Renal cortex interstitium (tissue), 11 donors: ENCODE results near the gene RASSF4. TPM values are rescaled to one million over a fixed set of nuclear protein-coding genes. Genes with fewer than 3 reads are reported as not detected.

Experiments used
- DNase-seq, 11 donors: peaks; one replicate each; pipeline ENCODE4 v3.0.0-alpha.2; 2013; ENCODE audit warnings: low read depth in 9 of 11, low spot score in 4 of 11; ENCODE audit errors: extremely low read depth in 1 of 11
- polyA plus RNA-seq, 3 donors: library from polyadenylated mRNA; unstranded; fragments of 120-200 nt; gene quantifications; one replicate each; pipeline ENCODE4 v1.2.1, GENCODE V29; 2013; ENCODE audit not compliant: insufficient read length in 3 of 3

RASSF4 gene
- polyA plus RNA-seq, 3 donors, result 25.2 to 40.8 (median 26.8) TPM

DNA sequence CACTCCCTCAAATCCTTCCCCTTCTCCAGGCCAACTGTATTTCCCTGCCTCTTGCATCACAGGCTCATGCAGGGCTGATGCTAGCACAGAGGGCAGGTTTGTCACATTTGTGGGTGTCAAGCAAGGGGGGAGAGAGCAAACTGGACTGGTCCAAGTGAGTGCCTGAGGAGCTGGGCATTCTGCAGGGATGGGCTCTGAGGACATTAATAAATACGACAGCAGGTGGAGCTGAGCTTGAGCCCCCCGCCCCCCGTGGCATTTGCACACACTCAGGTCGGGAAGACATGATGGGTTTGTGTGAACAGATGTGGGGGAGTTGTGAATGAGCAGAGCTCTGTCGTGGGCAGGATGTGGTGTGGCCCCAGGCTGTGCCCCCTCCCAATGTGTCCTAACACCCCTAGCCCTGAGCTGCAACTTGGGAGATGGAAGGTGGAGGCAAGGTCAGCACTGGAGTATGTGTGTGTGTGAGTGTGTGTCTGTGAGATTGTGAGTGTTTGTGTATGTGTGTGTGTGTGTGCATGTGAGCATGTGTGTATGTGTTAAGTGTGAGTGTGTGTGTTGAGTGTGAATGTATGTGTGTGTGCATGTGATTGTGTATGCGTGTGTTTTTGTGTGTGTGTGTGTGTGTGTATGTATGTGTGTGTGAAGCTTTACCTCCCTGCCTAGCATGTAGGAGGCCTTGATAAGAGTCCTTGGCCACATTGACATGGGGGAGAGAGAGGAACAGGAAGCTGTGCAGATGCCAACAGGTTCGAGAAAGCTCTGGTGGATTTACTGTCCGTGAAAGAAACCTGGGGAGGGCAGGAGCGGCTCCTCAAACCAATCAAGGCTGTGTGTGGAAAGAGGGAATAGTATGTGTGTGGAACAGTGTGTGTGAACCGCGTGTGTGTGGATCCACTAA, 9.1 kb downstream of the RASSF4 start:
- no peak for DNase-seq

DNA sequence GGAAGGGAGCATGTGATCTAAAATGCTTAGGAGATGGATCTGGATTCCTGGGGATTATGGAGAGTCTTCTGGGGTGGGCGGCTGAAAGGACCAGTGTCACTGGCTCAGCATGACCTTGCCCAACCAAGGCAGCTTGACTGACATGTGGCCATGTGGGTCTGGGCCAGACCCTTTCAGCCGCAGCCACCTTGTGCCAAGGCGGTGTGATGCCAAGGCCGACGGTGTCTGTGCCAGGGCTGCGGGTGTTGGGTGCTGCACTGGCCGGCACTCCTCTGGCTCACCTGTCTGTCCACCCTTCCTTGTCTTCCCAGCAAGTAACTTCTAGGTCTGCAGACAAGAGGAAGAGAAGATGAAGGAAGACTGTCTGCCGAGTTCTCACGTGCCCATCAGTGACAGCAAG, 10.3 kb downstream of the RASSF4 start:
- DNase-seq, result no peak

DNA sequence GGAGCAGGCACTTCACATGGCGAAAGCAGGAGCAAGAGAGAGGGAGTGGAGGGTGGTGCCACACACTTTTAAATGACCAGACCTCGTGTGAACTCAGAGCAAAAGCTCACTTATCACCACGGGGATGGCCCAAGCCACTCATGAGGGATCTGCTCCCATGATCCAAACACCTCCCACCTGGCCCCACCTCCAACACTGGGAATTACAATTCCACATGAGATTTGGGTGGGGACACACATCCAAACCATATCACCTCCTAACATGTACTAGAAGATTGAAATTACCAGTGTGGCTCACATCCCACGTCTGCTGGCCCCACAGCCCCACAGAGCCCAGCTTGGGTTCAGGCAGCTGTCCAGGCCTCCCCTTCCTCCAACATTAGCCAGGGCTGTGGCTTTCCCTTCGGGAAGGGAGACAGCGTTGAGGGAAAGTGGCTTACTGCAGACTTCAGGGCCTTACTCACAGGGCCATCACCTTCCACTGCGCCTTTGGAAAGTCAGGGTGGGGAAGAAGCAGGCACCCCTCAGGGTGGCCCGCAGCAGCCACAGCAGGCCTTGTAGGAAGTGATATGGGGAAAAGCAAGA, 11.3 kb downstream of the RASSF4 start:
- DNase-seq, result no peak

DNA sequence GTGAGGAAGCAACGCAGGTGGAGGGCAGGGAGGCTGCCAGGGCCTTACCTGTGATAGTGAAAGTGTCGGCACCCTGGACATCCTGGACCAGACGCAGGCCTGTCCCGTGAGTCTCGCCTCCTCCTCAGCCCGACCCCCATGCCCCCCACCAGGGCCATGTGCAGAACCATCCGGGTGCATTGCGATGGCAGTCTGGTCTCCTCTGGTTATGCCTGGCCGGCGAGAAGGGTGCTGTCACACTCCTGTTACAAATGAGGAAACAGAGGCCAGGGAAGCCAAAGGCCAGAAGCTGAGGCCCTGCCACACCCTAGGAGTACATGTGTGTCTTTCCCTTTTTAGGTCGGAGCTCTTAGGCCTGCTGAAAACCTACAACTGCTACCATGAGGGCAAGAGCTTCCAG, 11.8 kb downstream of the RASSF4 start:
- no peak for DNase-seq

GRCh38 chr10:44971935-44972757, 12.5 kb downstream of the RASSF4 start:
- DNase-seq, result no peak

DNA sequence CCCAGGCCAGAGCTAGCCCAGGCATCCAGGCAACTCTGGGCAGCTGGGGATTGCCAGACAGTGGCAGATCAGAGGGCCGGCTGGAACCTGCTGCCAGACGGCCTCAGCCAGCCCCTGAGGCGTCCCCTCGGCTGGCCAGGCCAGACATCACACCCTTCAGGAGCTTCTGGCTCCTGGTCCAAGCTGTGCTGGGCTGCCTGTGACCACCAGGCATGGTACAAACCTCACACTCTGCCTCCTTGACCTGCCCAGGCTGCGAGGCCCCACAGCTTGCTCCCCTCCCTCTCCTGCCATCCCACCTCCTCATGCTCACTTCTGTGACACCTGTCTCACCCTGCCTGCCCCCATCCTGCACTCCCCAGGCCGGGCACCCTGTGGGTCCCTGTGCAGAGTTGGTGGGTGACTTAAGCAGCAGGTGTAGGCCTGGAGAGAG, 13.3 kb downstream of the RASSF4 start:
- no peak for DNase-seq

GRCh38 chr10:44973323-44974081, 13.9 kb downstream of the RASSF4 start:
- no peak for DNase-seq

DNA sequence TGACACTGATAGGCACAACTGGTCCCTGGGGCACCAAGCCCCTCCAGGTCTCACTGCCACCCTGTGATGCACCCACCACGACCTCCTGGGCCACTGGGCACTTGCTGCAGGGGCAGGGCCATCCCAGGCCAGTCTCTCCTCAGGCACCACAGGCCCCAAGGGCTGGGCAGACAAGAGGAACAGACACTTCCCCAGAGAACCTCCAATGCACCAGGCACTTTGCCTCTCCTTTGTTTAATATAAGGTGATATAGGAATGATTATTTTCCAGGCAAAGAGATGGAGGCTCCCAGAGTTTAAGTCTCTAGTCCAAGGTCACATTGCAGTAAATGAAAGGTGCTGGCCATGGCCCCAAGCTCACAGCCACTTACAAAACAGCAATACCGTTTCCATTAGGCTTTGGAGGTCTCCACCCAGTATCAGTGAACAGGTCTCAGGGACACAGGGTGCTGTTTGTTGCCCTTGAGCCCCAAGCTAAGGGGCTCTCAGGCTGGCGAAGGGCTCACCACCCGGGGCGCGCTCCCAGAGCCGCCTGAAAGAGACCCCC, 14.6 kb downstream of the RASSF4 start:
- no peak for DNase-seq

DNA sequence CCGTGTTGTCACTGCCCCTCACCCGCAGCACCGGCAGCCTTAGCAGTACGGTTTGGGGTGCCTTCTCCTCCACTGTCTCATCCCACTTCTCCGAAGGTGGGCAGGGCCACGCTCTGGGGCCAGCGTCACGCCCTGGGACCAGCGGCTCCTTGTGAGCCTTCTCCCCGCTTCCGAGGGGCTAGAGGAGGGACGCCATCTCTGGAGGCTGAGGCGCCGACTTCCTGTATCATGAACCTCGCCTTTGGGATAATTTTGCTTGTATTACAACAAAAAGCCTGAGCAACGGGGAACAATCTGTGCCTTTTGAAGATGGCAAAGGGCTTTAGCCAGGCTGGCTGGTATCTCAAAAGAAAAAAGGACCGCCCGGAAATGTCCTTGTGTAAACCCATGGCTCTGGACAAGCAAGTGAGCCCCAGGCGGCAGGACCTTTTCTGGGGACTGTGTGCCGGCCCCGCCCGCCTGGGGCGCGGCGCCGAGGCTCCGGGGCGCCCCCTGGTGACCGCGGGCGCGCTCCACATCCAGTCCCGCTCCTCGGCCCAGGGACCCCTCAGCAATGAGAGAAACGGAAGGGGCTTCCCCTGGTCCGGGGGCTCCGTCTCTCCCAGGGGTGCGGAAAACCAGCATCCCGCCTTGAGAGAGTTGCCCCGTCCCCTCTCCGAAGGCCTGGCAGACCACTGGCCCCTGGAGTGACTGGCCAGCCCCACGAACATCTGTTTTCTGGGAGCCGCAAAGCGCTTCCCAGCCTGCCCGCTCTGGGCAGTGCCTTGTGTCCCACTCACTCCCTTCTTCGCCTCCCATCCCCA, 15.2 kb downstream of the RASSF4 start:
- DNase-seq, result peak in 4 of 11 donors; percentile 47 to 62 (median 55)

DNA sequence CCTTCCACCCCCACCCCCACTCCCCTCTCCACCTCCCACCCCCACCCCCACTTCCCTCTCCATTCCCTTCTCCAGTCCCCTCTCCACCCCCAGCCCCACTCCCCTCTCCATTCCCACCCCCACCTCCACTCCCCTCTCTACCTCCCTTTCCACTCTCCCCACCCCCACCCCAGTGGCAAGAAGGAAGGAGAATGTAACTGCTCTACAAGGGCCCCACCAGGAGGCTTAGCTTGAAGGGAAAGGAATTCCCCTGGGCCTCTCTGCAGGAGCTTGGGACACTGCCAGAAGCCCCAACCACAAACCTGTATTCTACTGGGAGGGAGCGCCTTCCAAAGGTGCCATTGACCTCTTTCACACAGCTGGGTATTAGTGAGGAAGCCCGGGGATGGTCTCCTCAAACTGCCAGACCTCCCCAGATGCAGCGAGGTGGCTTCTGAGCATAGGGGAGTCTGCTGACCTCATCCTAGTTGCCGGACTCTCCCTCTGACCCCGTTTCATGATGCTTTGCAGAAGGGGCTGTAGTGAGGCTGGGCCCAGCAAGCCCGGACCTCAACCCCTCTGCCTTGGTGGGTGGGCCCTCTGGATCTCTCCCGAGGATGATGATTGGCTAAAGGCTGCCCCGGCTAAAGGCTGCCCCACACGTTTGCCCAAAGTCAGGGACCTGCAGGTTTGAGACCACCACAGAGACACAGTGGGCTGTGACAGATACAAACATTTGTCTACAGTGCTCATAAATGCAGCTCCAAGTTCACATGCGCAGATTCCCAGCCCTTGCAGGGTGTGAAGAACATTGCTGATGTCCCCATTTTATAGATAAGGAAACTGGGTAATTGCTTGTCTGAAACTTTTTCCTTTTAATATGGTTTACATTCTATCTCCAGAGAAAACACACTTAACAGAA, 16.1 kb downstream of the RASSF4 start:
- no peak for DNase-seq

DNA sequence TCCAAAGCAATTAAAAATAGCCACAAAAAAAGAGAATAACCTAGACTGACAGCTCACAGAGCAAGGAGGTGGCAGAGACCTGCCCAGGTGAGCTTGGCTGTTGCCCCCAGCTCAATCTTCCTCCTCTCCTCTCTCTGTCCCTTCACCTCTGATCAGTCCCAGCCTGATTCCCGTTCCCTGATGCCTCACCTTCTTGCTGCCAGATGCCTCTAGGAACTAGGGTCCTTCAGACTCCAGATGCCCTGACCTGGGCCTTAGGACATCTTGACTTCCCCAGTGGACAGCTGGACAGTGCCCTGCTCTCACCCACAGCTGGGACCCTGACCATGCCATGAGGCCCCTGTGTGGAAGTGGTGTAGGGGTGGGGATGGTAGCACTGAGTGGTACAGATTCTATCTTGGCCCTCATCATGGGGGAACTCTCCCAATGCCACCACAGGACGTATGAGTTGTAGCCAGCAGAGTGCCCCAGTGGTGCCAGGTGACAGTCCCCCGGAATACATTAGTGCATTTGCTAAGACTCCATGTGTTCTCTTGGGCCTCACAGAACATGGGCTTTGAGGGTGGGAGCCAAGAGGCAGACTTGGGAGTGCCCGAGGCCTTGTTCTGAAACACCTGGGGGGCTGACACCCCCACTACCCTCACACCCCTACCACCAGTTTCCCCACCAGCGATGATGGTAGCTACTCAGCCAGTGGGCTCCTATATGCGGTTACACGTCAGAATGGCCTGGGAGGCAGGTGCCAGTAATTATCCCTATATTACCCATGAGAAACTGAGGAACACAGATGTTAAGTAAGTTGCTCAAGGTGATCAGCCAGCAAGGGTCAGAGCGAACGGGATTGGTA, 17.0 kb downstream of the RASSF4 start:
- no peak for DNase-seq

DNA sequence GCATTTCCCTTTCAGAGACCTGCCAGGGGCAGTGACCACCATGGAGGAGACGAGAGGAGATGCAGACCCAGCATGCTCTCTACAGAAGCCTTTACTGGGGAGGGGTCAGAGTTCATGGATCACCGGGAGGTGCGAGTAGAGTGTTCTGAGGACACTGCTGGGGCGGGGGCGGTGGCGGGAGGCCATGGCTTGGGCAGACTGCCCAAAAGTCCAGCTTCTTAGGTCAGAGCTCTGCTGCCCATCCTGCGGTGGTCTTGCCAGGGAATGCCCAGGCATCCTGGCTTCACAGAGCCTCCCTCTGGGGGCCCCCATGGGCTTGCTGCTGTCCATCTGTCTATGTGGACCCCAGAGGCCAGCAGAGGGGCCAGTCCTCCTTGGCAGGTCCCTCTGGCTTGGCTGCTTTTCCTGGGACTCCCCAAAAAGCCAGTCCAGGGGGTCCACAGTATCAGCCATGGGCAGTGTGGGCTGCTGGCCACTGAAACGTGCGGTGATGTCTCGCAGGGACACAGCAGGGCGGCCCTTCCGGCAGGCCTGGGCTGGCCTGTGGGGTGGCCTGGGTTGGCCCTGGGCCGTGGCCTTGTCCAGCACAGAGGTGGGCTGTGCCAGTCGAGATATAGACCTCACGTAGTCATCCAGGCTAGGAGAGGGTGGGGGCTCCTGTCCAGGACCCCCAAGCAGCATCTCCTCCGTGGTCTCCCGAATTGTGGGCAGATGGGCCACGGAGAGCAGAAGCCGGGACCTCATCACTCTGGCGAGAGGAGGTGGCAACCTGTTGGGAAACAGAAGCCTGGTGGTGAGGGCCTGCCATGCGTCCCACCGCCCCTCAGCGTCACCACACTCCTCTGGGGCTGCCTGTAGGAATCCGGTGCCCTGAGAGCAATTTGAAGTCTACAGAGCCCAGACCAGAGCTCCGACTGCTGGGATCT, 17.9 kb downstream of the RASSF4 start:
- no peak for DNase-seq

DNA sequence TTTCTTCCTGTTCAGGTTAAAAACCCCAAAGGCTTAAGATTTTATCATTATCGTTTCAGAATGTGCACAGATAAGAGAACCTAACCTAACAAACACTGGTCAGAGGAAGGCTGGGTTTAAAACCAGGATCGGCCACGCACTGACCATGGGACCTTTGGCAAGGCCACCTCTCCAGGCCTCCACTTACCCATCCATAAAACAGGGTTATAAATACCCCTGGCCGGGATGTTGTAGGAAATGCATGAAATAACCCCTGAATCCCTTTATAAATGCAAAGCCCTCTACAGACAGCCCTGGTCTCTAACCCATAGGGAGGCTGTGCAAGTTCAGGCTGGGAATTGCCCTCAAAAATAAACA, 18.6 kb downstream of the RASSF4 start:
- no peak for DNase-seq

DNA sequence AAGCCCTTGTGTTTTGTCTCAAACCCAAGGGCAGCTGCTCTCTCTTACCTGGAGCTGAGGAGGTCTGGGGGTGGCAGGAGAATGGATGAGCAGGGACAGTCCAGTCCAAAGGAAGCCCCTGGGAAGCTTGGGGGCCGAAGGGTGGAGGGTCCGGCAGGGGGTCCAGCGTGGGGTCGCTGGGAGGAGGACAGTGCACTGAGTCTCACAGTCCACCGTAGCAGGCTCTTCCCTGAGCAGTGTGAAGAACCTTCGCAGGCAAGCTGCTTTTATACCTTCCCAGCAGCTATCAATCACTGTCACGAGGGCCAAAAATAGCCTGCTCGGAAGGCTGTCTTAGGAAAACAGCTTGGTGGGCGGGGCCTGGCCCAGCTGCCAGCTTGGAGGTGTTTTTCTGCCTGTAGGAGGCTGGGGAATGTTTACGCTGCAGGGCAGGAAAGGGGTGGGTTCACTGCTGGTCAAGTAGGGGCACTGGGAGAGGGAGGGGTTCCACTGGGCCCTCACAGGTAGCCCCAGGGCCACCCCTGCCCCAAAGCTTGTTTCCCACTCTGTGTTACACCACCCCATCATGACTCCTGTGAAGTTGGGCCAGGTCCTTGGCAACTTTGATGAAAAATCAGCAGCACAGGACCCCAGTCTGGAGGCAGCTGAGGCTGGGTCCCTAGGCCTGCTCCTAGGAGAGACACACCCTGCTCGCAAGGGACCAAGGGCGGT, 19.1 kb downstream of the RASSF4 start, which contains the start of gene DEPP1:
TSS of gene DEPP1 (minus strand) at position 240 of the 711 bp plus-strand sequence. CDS start 779 bp downstream, outside the sequence.
- peak; percentile 89 to 96 (median 91) for DNase-seq
